ENCODE data around the gene MAD1L1.
"Not testable (repeated sequence)": the region's sequence is repeated elsewhere in the genome, so short reads cannot be mapped to it uniquely, and the experiment has no call there.

MAD1L1 gene

DNA sequence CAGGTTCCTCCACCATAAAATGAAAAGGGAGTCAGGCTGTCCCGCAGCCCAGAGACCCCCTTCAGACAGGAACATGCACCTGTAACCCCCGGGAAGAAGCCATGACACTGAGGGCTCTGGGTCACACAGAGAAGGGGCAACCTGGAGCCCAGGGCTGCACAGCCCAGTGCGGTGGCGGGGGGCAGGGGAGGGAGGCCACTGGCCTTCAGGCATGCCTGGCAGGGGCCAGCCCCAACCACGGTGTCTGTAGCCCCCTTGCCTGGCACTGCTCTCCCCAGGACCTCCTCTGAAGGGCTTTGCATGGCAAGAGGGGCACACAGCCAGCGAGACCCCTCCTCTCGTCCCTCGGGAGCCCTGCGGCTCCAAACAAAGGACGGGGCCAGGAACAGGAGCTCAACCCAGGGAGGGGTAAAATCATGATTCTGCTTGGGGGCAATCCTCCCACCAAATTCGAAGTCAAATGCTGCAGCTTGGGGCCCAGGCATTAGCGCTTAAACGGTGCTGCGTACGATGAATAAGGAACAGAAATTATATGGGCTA lies 235.1 kb downstream of the MAD1L1 start:
- Histone ChIP-seq H3K4me3 (ENCODE audit: low read length) (no peak overlapping the region), H3K27ac (ENCODE audit: low read depth, low read length) (no peak overlapping the region), H3K27me3 (ENCODE audit: insufficient read depth, low read length) (no peaks in the 10 kb centered on the region), H3K9me3 (ENCODE audit: insufficient read depth, low read depth, low read length) (no peaks in the 10 kb centered on the region), H3K9ac (ENCODE audit: low read depth, low read length) (no peak overlapping the region), H3K36me3 (ENCODE audit: insufficient read depth, low read length) (no peaks in the 10 kb centered on the region), H3K4me1 (ENCODE audit: insufficient read depth, low read length) (no peaks in the 10 kb centered on the region)
- WGBS: 87% methylated on average over 15 of the region's 15 CpGs

DNA sequence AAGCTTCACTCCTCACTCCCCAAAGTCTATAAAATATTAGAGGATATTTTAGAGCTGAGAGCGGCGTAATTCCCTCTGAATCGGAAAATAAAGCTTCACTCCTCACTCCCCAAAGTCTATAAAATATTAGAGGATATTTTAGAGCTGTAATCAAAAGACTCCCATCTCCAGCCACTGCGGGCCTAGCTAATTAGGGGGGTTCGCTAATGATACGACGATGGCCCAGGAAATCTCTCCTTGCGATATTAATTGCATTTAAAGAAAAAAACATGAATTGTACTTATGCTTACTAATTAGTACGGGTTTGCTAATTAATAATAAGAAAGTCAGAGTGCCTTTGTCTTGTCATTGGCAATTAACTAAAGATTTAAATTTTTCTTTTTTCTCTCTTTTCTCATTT lies 235.9 kb downstream of the MAD1L1 start:
- Histone ChIP-seq H3K9me3 (ENCODE audit: insufficient read depth, low read depth, low read length) (no peaks in the 10 kb centered on the region), H3K4me3 (ENCODE audit: low read length) (no peak overlapping the region), H3K4me1 (ENCODE audit: insufficient read depth, low read length) (no peaks in the 10 kb centered on the region), H3K9ac (ENCODE audit: low read depth, low read length) (no peak overlapping the region), H3K27ac (ENCODE audit: low read depth, low read length) (no peak overlapping the region), H3K27me3 (ENCODE audit: insufficient read depth, low read length) (no peaks in the 10 kb centered on the region), H3K36me3 (ENCODE audit: insufficient read depth, low read length) (no peaks in the 10 kb centered on the region)
- WGBS: 98% methylated on average over 5 of the region's 9 CpGs

GRCh38 chr7:1995911-1996420 lies 236.8 kb downstream of the MAD1L1 start:
- not testable (repeated sequence) for H3K4me1 ChIP-seq (ENCODE audit: insufficient read depth, low read length); H3K36me3 ChIP-seq (ENCODE audit: insufficient read depth, low read length); H3K27me3 ChIP-seq (ENCODE audit: insufficient read depth, low read length); H3K4me3 ChIP-seq (ENCODE audit: low read length); H3K27ac ChIP-seq (ENCODE audit: low read depth, low read length); H3K9me3 ChIP-seq (ENCODE audit: insufficient read depth, low read depth, low read length); H3K9ac ChIP-seq (ENCODE audit: low read depth, low read length)
- 94% methylated on average over 24 of the region's 24 CpGs for WGBS

DNA sequence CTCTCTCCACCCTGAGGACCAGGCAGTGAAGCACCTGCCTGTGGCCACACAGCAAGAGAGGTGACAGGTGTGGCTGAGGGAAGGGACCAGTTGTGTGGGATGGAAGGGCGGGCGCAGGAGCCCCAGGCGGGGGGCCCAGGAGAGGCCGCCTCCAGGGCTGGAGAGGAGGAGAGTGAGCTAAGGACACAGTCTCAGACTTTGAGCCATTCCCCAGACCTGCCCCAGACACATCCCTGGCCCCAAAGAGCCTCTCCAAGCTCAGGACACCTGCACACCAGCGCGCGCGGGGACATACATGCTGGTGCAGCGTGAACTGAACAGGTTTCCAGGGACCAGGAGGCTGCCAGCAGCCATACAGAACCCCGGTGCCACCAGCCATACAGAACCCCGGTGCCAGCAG lies 237.3 kb downstream of the MAD1L1 start:
- 87% methylated on average over 11 of the region's 11 CpGs for WGBS

DNA sequence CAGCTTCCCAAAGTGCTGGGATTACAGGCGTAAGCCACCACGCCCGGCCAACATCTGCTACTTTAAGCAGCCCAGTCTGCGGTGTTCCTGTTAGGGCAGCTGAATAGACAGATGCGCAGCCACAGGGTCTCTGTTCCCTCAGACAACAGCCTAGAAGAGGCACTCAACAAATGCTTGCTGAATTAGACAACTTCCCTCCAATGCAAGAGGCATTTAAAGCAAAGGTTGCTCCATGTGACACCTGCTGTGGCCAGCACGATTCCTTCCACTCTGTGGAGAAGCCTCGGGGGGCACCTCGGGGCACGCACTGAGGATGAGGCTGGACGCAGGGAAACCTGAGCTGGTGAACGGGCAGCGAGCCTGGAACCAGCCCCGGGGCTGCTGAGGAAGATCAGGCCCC lies 237.8 kb downstream of the MAD1L1 start:
- no peaks in the 10 kb centered on the region for H3K27me3 ChIP-seq (ENCODE audit: insufficient read depth, low read length)
- H3K9ac ChIP-seq (ENCODE audit: low read depth, low read length): no peak overlapping the region
- no peak overlapping the region for H3K4me3 ChIP-seq (ENCODE audit: low read length)
- no peak overlapping the region for H3K27ac ChIP-seq (ENCODE audit: low read depth, low read length)
- no peaks in the 10 kb centered on the region for H3K9me3 ChIP-seq (ENCODE audit: insufficient read depth, low read depth, low read length)
- no peaks in the 10 kb centered on the region for H3K4me1 ChIP-seq (ENCODE audit: insufficient read depth, low read length)
- 93% methylated on average over 13 of the region's 13 CpGs for WGBS
- no peaks in the 10 kb centered on the region for H3K36me3 ChIP-seq (ENCODE audit: insufficient read depth, low read length)

More for the DNA sequence above, 237.3 kb downstream of the MAD1L1 start:
- H3K36me3 ChIP-seq (ENCODE audit: insufficient read depth, low read length): no peaks in the 10 kb centered on the region
- no peak overlapping the region for H3K4me3 ChIP-seq (ENCODE audit: low read length)
- H3K9me3 ChIP-seq (ENCODE audit: insufficient read depth, low read depth, low read length): no peaks in the 10 kb centered on the region
- H3K27ac ChIP-seq (ENCODE audit: low read depth, low read length): no peak overlapping the region
- H3K9ac ChIP-seq (ENCODE audit: low read depth, low read length): no peak overlapping the region
- no peaks in the 10 kb centered on the region for H3K4me1 ChIP-seq (ENCODE audit: insufficient read depth, low read length)
- no peaks in the 10 kb centered on the region for H3K27me3 ChIP-seq (ENCODE audit: insufficient read depth, low read length)

DNA sequence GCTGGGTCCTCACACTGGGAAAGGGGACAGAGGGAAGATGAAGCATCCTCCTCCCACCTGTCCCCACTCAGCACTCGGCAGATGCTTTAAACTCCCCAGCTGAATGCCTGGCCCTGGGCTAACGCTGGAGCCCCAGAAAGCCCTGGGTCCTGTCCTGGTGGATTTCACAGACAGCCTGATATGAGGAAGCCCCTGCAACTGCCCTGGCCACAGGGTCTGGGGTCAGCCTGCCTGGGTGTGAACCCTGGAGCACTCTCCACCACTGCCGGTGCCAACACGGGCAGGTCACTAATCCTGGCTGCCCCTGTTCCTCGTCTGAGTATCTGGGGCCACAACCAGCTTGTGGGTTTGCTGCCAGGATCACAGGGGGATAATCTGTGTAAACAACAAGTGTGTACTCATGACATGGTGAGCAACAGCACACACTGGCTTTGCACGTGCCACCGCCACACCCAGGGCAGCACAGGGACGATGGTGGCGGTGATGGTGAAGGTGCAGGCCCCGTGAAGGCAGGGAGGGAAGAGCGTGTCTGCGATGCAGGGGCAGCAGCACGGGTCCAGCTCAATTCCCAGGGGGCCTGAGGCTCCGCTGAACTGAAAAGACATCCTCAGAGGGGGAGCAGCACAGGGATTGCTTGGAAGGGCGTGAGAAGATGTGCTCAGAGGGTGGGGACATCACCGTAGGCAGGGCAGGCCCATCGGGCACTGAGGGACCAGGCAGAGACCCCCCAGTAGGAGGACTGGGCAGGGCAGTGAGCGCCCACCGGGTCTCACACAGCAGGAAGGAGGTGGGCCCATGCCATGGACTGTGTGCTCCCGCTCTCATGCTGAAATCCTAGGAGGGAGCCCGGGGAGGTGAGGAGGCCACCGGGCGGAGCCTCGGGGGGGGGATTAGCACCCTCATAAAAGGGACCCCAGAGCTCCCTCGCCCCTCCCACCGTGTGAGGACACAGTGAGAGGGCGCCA lies 238.7 kb downstream of the MAD1L1 start:
- H3K27me3 ChIP-seq (ENCODE audit: insufficient read depth, low read length): no peaks in the 10 kb centered on the region
- no peak overlapping the region for H3K4me3 ChIP-seq (ENCODE audit: low read length)
- no peak overlapping the region; the same call in 1 of the 2 replicates for H3K9ac ChIP-seq (ENCODE audit: low read depth, low read length)
- H3K4me1 ChIP-seq (ENCODE audit: insufficient read depth, low read length): no peaks in the 10 kb centered on the region
- 93% methylated on average over 27 of the region's 27 CpGs for WGBS
- H3K27ac ChIP-seq (ENCODE audit: low read depth, low read length): no peak overlapping the region
- H3K9me3 ChIP-seq (ENCODE audit: insufficient read depth, low read depth, low read length): no peaks in the 10 kb centered on the region
- H3K36me3 ChIP-seq (ENCODE audit: insufficient read depth, low read length): no peaks in the 10 kb centered on the region

DNA sequence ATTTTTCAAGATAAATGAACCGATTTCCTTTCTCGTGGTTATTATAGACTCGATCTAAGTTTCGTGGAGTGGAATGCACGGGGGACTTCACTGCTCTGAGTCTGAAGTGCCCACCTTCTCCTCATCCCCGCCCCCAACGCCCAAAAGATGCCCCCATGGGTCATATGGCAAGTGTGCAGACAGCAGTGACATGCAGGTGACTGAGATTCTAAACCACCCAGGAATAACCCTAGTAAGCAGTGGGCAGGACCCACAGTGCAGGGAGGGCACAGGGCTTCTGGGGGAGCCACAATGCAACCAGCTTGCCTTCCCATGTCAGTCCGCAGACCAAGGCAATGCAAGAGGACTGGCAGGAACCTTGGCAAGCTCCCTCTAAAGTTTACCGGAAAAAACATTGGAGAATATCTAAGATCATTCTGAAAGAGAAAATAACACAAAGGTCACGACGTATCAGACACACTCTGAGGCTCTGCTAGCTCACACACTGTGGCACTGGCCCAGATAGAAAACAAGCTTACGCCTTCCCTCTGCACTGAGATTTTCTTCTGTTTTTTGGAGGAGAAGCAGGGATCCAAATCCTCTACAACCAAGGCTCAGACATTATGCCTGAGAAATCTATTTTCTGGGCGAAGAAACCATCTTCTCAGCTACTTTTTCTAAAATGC lies 239.6 kb downstream of the MAD1L1 start:
- Histone ChIP-seq H3K4me3 (ENCODE audit: low read length) (no peak overlapping the region), H3K27me3 (ENCODE audit: insufficient read depth, low read length) (no peaks in the 10 kb centered on the region), H3K9ac (ENCODE audit: low read depth, low read length) (no peak overlapping the region), H3K9me3 (ENCODE audit: insufficient read depth, low read depth, low read length) (no peaks in the 10 kb centered on the region), H3K4me1 (ENCODE audit: insufficient read depth, low read length) (no peaks in the 10 kb centered on the region), H3K36me3 (ENCODE audit: insufficient read depth, low read length) (no peaks in the 10 kb centered on the region), H3K27ac (ENCODE audit: low read depth, low read length) (no peak overlapping the region)
- WGBS: 96% methylated on average over 13 of the region's 13 CpGs

DNA sequence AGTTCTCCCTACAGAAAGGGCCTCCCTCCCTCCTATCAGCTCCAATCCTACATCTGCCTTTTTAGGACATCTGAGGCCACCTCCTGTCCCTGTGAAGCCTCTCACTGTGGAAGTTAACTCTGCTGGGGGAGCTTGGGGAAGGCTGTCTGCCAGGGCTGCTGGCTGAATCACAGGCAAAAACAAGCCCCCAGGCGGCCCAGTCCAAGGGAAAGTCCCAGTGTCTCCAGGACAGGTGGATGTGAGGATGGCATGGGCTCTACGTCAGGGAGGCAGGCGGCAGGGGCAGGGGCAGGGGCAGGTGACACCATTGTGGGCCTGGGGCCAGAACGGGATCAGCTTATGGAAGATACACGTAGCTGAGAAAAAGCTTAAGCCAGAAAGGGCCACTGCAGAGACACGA lies 240.2 kb downstream of the MAD1L1 start:
- H3K4me3 ChIP-seq (ENCODE audit: low read length): no peak overlapping the region
- 82% methylated on average over 6 of the region's 6 CpGs for WGBS
- H3K4me1 ChIP-seq (ENCODE audit: insufficient read depth, low read length): no peaks in the 10 kb centered on the region
- H3K27me3 ChIP-seq (ENCODE audit: insufficient read depth, low read length): no peaks in the 10 kb centered on the region
- H3K27ac ChIP-seq (ENCODE audit: low read depth, low read length): no peak overlapping the region
- H3K9me3 ChIP-seq (ENCODE audit: insufficient read depth, low read depth, low read length): no peaks in the 10 kb centered on the region
- no peak overlapping the region for H3K9ac ChIP-seq (ENCODE audit: low read depth, low read length)
- H3K36me3 ChIP-seq (ENCODE audit: insufficient read depth, low read length): no peaks in the 10 kb centered on the region

GRCh38 chr7:1990001-1990670 lies 242.6 kb downstream of the MAD1L1 start:
- WGBS: 96% methylated on average over 24 of the region's 24 CpGs
- Histone ChIP-seq H3K36me3 (ENCODE audit: insufficient read depth, low read length) (no peaks in the 10 kb centered on the region), H3K4me3 (ENCODE audit: low read length) (no peak overlapping the region), H3K27me3 (ENCODE audit: insufficient read depth, low read length) (no peaks in the 10 kb centered on the region), H3K9me3 (ENCODE audit: insufficient read depth, low read depth, low read length) (no peaks in the 10 kb centered on the region), H3K9ac (ENCODE audit: low read depth, low read length) (no peak overlapping the region), H3K27ac (ENCODE audit: low read depth, low read length) (no peak overlapping the region), H3K4me1 (ENCODE audit: insufficient read depth, low read length) (no peaks in the 10 kb centered on the region)

DNA sequence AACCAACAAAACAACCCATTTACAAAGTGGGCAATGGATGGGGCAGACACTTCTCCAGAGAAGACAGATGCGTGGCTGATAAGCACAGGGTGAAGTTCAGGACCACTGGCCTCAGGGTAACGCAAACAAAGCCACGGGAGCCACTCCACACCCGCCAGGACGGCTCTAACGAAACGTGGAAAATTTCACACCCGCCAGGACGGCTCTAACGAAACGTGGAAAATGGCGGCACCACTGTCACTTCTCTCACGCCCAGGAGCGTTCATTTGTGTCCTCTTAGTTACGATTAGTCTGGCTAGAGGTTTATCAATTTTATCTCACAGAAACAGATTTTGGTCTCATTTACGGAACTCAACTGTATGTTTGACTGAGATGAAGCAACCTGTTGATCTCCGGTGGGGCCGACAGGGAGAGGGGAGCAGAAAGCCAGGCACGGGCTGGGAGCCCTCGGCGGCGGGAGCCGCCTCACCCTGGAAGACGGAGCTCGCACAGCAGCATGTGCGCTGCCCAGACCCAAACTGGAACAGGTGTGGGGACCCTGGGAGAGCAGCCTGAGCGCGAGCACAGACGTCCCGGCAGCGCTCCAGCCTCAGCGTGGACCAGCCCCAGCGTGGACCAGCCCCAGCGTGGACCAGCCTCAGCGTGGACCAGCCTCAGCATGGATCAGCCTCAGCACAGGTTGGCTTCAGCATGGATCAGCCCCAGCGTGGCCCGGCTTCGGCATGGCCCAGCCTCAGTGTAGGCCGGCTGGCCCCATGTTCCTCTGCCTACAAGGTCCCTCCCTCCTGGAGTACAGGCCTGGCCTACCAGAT lies 243.5 kb downstream of the MAD1L1 start:
- WGBS: 96% methylated on average over 39 of the region's 39 CpGs
- Histone ChIP-seq H3K27me3 (ENCODE audit: insufficient read depth, low read length) (no peaks in the 10 kb centered on the region), H3K36me3 (ENCODE audit: insufficient read depth, low read length) (no peaks in the 10 kb centered on the region), H3K9me3 (ENCODE audit: insufficient read depth, low read depth, low read length) (no peaks in the 10 kb centered on the region), H3K27ac (ENCODE audit: low read depth, low read length) (no peak overlapping the region), H3K4me3 (ENCODE audit: low read length) (no peak overlapping the region), H3K9ac (ENCODE audit: low read depth, low read length) (no peak overlapping the region), H3K4me1 (ENCODE audit: insufficient read depth, low read length) (no peaks in the 10 kb centered on the region)

Data from HUES64 (cell line).